HuH-7 (cell line): ENCODE results near the gene KLHL11.
A peak's percentile ranks its signal among the peaks of the same experiment; 100 is the strongest.

Source experiments
- DNase-seq: peaks from one replicate; pipeline ENCODE4 v3.0.0; 2011; ENCODE audit warnings: low spot score

Gene KLHL11

DNA sequence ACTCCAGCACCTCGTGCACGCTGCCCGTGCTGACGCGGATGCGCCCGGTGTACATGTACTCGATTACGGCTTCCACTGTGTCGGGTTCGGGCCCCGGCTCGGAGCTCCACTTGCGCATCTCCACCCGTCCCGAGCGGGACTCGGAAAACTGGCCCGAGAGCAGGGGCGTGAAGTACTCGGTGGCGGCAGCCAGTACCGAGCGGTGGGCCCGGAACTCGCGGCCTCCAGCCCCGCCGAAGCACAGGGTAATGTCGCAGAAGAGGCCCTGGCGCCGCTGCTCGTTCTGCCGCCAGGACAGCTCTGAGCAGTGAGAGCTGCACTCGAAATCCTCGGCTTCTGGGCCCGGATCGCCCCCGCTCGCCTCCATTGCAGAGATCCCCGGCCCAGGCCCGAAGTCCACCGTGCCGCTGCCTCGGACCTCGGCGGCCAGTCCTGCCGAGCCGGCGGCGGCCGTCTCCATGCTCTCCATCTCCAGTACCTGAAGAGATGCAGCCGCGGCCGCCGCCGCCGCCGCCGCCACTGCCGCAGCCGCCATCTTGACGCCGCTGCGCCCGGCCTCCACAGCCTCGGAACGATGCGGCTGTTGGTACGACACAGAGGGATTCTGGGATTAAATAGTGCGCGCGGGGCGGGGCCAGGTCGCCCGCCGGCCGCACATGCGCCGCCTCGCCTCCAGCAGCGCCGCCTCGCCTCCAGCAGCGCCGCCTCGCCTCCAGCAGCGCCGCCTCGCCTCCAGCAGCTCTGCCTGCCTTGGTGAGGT lies at the start of gene KLHL11:
Gene KLHL11 (minus strand): TSS at position 588 of the 760 bp plus-strand sequence. CDS start 53 bp downstream, at position 535.
- DNase-seq = peak; percentile 96

DNA sequence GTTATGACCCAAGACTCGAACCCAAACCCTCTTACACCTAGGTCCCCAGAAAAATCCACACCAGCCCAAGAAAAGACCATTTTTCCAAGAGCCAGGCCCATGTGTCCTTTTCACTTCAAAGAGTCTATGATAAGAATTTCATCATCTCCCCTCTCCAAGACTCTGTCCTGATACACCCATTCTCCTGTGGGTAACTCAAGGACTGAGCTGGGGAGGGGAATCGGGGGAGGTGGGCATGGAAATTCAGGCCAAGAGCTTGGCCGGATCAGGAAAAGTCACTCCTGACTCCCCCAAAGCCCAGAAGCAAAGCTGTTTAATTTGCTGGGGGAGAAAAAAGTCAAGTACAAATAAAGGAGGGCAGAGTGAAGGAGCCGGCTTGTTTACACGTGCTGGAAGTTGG lies 49.8 kb upstream of the KLHL11 start:
- DNase-seq = no peak

DNA sequence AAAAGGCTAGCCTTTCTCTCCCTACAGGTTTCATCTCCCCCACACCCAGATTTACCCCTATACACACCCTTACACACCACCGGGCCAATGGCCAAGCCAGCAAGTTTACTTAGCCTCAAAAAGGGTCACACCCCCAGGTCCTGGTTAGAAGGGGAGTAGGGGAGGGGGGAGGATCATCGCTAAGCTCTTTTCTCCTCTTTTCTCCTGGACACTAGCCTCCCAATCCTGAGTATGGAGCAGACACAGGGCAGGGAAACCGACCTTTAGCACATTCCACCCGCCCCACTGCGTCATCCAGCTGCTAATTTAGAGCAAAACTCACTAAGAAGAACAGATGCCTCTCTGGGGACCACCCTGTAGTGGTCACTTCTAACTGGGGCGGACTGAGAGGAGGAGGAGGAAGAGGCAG lies 49.1 kb upstream of the KLHL11 start:
- peak; percentile 61 for DNase-seq

DNA sequence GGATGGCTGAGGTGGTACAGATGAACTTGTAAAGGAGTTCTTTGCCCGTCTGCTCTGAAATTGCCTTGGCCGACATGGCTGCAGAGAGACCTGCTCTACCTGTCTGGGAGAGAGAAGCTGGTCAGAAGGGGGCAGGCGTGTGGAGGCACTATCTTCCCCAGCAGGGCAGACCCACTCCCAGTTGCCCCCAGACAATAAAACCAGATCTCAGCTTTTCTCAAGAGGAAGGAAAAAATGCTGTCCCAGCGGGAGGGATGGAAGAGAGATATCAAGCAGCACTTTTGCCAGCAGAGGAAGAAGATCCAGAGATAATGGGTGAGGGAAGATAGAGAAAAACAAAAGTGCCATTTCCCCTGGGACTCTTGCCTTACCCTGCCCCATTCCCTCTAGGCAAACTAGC lies 48.6 kb upstream of the KLHL11 start:
- DNase-seq = no peak

GRCh38 chr17:41912925-41913324 lies 47.7 kb upstream of the KLHL11 start:
- DNase-seq = no peak

- DNase-seq = no peak
These were observed 45.6 kb upstream of the KLHL11 start for GRCh38 chr17:41910701-41911391.

DNA sequence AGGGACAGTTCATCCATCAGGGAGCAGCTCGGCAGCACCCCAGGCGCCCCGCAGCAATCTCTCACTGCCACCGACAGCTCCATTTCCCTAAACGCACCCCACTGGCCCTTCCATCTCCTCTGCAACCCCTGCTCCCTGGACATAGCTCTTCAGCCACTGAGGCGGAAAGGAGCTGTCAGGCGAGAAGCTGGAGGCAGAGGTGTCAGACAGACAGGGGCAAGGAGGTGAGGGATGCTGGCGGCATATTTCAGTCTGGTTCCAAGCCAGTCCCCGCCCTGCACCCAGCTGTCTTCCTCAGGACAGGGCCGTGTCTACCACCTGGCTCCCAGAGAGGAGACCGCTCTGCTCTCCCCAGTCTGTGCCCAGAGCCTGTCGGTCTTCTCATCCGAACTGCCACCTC lies 43.9 kb upstream of the KLHL11 start:
- DNase-seq = no peak

GRCh38 chr17:41907633-41908539 lies 42.7 kb upstream of the KLHL11 start:
- DNase-seq = peak; percentile 95

DNA sequence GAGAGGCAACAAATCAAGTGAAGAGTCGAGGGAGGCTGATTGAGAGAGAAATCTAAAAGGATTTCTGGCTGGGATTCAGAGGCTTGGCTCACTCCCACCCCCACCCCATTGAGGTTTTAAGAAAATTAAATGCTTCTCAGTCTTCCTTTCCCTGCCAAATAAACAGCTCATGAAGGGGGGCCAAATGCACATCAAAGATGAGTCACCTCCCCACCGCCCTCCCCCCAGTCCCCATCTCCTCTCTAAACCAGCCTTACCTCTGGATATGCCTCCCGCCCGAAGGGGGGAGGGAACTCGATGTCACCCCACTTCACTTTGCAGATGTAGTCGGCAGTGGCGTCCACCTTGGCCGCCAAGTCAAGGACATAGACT lies 41.9 kb upstream of the KLHL11 start:
- DNase-seq = no peak

DNA sequence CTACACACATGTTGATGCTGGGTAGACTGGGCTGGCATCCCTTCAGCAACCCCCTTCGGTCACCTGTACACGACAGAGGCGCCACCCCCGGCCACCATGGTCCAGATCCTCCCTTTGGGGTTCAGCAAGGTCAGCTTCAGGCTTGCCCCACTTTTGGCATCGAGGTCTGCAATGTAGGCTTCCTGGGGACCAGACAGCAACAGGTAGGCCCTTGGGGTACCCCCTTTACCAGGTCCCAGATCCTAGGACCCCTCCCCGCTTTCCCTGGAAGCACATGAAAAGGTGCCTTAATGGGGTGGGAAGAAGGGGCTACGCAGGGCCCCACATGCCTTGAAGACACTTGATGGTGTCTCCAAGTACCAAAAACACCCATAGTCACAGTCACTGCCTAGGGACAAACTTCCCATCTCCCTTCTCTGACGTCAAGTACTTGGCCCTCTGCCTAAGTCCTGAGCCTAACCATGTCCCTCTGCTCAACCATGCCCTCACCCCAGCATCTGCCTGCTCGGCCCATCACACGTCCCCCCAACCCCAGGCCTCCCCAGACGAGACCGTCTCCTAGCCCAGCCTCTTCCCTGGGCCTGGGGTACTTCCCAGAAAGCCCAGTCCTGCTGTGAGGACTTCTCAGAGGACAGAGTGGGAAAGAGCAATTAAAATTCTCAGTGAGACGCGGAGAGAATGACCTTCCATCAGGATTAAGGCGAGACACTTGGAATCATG lies 41.4 kb upstream of the KLHL11 start:
- no peak for DNase-seq

- DNase-seq = no peak
These were observed 39.9 kb upstream of the KLHL11 start for GRCh38 chr17:41905172-41905571.

GRCh38 chr17:41904242-41904841 lies 39.1 kb upstream of the KLHL11 start:
- no peak for DNase-seq

- DNase-seq = no peak
These were observed 36.4 kb upstream of the KLHL11 start for GRCh38 chr17:41901646-41902045.

GRCh38 chr17:41896726-41897125 lies 31.5 kb upstream of the KLHL11 start:
- DNase-seq = no peak

DNA sequence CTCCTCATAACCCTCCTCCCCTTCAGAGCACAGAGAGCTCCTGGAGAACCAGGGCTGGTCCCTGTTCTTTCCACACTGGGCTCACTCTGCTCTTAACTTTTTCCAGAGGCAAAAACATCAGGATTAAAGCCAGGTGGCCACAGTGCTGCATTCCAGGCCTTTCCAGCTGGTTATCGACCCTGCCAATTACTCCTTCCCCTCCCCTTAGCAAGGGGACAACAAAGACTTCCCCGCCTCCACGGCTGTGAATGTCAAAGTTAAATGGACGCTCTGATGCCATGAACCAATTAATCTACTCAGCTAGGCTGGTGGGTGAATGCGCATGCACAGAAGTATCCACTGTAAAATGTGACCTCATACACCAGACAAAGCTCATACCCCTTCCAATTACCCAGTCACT lies 30.4 kb upstream of the KLHL11 start:
- DNase-seq = no peak

DNA sequence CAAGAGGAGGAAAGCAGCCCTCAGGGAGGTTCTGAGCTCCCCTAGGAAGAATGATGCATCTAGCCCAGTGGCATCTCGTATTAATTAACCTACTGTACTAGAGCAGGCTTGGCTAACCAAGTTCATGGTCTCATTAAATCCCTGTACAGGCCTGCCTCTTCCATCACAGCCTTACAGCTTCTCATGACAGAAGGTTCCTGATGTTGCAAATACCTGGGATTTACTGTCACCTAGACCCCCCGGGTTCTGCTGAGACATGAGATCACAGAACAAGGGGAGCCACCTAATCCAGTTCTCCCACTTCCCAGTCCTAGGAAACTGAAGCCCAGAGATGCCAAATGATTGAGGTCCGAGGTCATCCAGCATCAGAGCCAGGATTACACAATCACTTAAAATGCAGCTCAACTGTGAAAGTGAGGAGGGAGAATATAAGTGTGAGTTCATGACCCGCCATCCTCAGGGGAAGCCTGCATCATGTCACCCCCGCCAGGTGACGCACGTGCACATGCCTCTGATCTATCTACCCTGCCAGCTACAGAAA lies 29.6 kb upstream of the KLHL11 start:
- no peak for DNase-seq

GRCh38 chr17:41893384-41893783 lies 28.2 kb upstream of the KLHL11 start:
- DNase-seq = no peak

DNA sequence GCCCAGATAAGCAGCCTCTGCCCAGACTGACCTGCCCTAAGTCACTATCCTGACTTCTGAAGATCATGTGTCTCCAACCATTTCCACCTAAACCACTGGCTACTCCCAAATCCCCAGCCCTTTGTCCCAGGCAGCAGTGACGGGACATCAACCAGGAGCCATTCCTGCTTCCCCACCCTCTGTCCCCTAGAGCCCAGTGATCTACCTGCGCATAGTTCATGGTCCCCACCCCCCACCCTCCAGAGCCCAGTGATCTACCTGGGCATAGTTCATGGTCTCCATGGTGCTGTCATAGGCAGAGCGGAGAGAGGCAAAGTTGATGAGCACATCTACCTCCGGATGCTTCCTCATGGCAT lies 26.8 kb upstream of the KLHL11 start:
- DNase-seq = no peak

GRCh38 chr17:41891135-41892020 lies 26.2 kb upstream of the KLHL11 start:
- DNase-seq = no peak

- DNase-seq = no peak
These were observed 23.2 kb upstream of the KLHL11 start for GRCh38 chr17:41888332-41888965.
